Upper lobe of left lung (tissue), 6 donors: ENCODE data around the gene DDX59. TPM values are rescaled to one million over a fixed set of nuclear protein-coding genes. Genes with fewer than 3 reads are reported as not detected.

Experiments used
- ATAC-seq, 2 donors: fragments of 200-7000 bp; cut with Tn5 transposase; one replicate each; pipeline ENCODE4 v1.9.1; 2022; ENCODE audit warnings: mild to moderate bottlenecking in 2 of 2, moderate library complexity in 2 of 2; ENCODE audit not compliant: low FRiP score in 2 of 2
- DNase-seq, 2 donors: peaks; one replicate each; pipeline ENCODE4 v3.0.0-alpha.2; 2019 to 2020
- H3K27ac ChIP-seq, 4 donors: fragments of 200-600 bp; sonication (generic); one replicate each; pipeline ENCODE4 v1.5.1; 2016 to 2019
- H3K27me3 ChIP-seq, 4 donors: fragments of 200-600 bp; sonication (generic); one replicate each; pipeline ENCODE4 v1.5.1; 2017 to 2019
- H3K36me3 ChIP-seq, 4 donors: fragments of 200-600 bp; sonication (generic); one replicate each; pipeline ENCODE4 v1.5.1; 2016 to 2019
- H3K4me1 ChIP-seq, 4 donors: fragments of 200-600 bp; sonication (generic); one replicate each; pipeline ENCODE4 v1.5.1; 2018 to 2019
- H3K4me3 ChIP-seq, 4 donors: fragments of 200-600 bp; sonication (generic); one replicate each; pipeline ENCODE4 v1.5.1; 2017 to 2019; ENCODE audit warnings: mild to moderate bottlenecking in 2 of 4, moderate library complexity in 1 of 4
- H3K9me3 ChIP-seq, 4 donors: fragments of 200-600 bp; sonication (generic); one replicate each; pipeline ENCODE4 v1.5.1; 2018 to 2019
- EP300 ChIP-seq, 4 donors: sonication (generic); formaldehyde crosslinking; IDR thresholded peaks; one replicate each; pipeline ENCODE4 v1.5.1; 2017; ENCODE audit warnings: antibody characterized with exemption in 4 of 4, control low read depth in 2 of 4
- POLR2A ChIP-seq, 4 donors: fragments of 450-650 bp; IDR thresholded peaks; one replicate each; pipeline ENCODE4 v1.5.1; 2016 to 2017; ENCODE audit warnings: antibody characterized with exemption in 4 of 4, mild to moderate bottlenecking in 2 of 4
- POLR2AphosphoS5 ChIP-seq, 2 donors: sonication (generic); formaldehyde crosslinking; IDR thresholded peaks; one replicate each; pipeline ENCODE4 v1.5.1; 2017; ENCODE audit warnings: antibody characterized with exemption in 2 of 2
- WGBS, 2 donors: methylation state at CpG; one replicate each; pipeline ENCODE4 v1.1.5; 2017 to 2018; 5-methylcytosine and 5-hydroxymethylcytosine counted together
- total RNA-seq, 6 donors: library from RNA; depleted of rRNA in 4 of 6; stranded (reverse); fragments of >200 nt in 4 of 6; gene quantifications; one replicate each; pipeline versions ENCODE4 v1.1.0 to v1.2.1, GENCODE V29; 2016 to 2021
- TF ChIP-seq, protein P1 (sequence below), 6 experiments: fragments of 450-650 bp in 4 of 6; fragments of 200-600 bp in 2 of 6; sonication (generic) in 2 of 6; IDR thresholded peaks; one replicate each; pipeline ENCODE4 v1.5.1; 2016 to 2019; ENCODE audit warnings: antibody characterized with exemption in 6 of 6
- donor health status: DM: no; HTN: no; CAD: no; lungs with moderate emphysema.
- donor health status: DM: no; HTN: yes; CAD: no; lungs with severe emphysema.

Gene DDX59
- total RNA-seq, 6 donors from 2014 or later = 18.4 to 35.6 (median 22.5) TPM

- WGBS, 2 donors = 85 to 86% methylated on average over 4 of the region's 4 CpGs
- Histone ChIP-seq H3K36me3 (peaks cover 0 to 42% (median 19%) of the 10 kb centered on the region in 4 donors), H3K4me1 (peaks cover 0 to 5% (median 0%) of the 10 kb centered on the region in 4 donors), H3K27me3 (no peaks in the 10 kb centered on the region), H3K9me3 (no peaks in the 10 kb centered on the region), H3K4me3 (no peak overlapping the region), H3K27ac (no peak overlapping the region)
- DNase-seq = no peak
- peak in 1 of 2 donors; percentile 28 for ATAC-seq
- TF ChIP-seq EP300 (IDR thresholded peaks at IDR 0.05) (no peak), POLR2A (IDR thresholded peaks at IDR 0.05) (no peak), POLR2AphosphoS5 (IDR thresholded peaks at IDR 0.05) (no peak)
- TF ChIP-seq, protein P1, sequence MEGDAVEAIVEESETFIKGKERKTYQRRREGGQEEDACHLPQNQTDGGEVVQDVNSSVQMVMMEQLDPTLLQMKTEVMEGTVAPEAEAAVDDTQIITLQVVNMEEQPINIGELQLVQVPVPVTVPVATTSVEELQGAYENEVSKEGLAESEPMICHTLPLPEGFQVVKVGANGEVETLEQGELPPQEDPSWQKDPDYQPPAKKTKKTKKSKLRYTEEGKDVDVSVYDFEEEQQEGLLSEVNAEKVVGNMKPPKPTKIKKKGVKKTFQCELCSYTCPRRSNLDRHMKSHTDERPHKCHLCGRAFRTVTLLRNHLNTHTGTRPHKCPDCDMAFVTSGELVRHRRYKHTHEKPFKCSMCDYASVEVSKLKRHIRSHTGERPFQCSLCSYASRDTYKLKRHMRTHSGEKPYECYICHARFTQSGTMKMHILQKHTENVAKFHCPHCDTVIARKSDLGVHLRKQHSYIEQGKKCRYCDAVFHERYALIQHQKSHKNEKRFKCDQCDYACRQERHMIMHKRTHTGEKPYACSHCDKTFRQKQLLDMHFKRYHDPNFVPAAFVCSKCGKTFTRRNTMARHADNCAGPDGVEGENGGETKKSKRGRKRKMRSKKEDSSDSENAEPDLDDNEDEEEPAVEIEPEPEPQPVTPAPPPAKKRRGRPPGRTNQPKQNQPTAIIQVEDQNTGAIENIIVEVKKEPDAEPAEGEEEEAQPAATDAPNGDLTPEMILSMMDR (IDR thresholded peaks at IDR 0.05) = no peak
Observed at GRCh38 chr1:200646515-200646914, 23.2 kb downstream of the DDX59 start.

- Histone ChIP-seq H3K27me3 (no peaks in the 10 kb centered on the region), H3K27ac (no peak overlapping the region), H3K4me1 (peaks cover 0 to 5% (median 0%) of the 10 kb centered on the region in 4 donors), H3K36me3 (peaks cover 0 to 34% (median 14%) of the 10 kb centered on the region in 4 donors), H3K9me3 (no peaks in the 10 kb centered on the region), H3K4me3 (no peak overlapping the region)
- ATAC-seq = no peak
- TF ChIP-seq EP300 (IDR thresholded peaks at IDR 0.05) = no peak
- no peak for TF ChIP-seq POLR2AphosphoS5 (IDR thresholded peaks at IDR 0.05)
- TF ChIP-seq, protein P1 (IDR thresholded peaks at IDR 0.05) = no peak
- no peak for DNase-seq
Observed at GRCh38 chr1:200644021-200644420, 25.7 kb downstream of the DDX59 start.

- Histone ChIP-seq H3K27ac (peak overlapping the region; percentile 2 to 66 (median 4)), H3K27me3 (no peaks in the 10 kb centered on the region), H3K4me3 (no peak overlapping the region), H3K36me3 (peaks cover 0 to 19% (median 4%) of the 10 kb centered on the region in 4 donors), H3K9me3 (no peaks in the 10 kb centered on the region), H3K4me1 (peaks cover 0 to 5% (median 0%) of the 10 kb centered on the region in 4 donors)
- TF ChIP-seq, protein P1 (IDR thresholded peaks at IDR 0.05) = no peak
- peak in 1 of 4 donors; percentile 24 for TF ChIP-seq POLR2A (IDR thresholded peaks at IDR 0.05)
- ATAC-seq (peak in 1 of 2 donors; percentile 65), DNase-seq (peak in 1 of 2 donors; percentile 25)
- WGBS, 2 donors = 72 to 83% methylated on average over 6 of the region's 6 CpGs
Observed at GRCh38 chr1:200642481-200642880, 27.2 kb downstream of the DDX59 start.

DNA sequence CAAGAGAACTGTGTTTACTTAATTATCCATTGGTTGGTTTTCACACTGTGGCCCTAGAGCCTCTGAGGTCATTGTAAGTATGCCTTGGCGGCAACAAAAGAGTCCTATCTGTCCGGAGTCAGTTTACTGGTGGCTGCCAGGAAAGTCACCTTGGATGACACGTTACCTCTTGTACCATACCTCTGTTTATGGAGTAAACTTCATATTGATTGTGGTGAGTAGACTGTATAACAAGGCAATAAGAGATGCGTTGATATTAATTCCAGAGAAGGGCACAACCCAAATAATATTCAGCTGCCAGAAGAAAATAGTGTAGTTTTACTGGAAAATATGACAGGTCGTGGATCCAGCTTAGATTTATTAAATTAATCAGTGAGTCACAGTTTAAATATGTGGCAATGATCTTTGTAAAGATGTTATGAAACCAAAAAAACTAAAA lies 28.7 kb downstream of the DDX59 start:
- ATAC-seq (peak in 1 of 2 donors; percentile 42), DNase-seq (no peak)

More for the DNA sequence above, 28.7 kb downstream of the DDX59 start:
- Histone ChIP-seq H3K27me3 (no peaks in the 10 kb centered on the region), H3K36me3 (peaks cover 0 to 7% (median 2%) of the 10 kb centered on the region in 4 donors), H3K4me1 (peaks cover 0 to 5% (median 0%) of the 10 kb centered on the region in 4 donors), H3K9me3 (no peaks in the 10 kb centered on the region), H3K4me3 (no peak overlapping the region), H3K27ac (peak overlapping the region in 3 of 4 donors; percentile 25 to 66 (median 26))
- WGBS, 2 donors = 82 to 86% methylated on average over 5 of the region's 5 CpGs
- TF ChIP-seq POLR2AphosphoS5 (IDR thresholded peaks at IDR 0.05) = no peak
- no peak for TF ChIP-seq EP300 (IDR thresholded peaks at IDR 0.05)
- TF ChIP-seq POLR2A (IDR thresholded peaks at IDR 0.05) = no peak
- TF ChIP-seq, protein P1 (IDR thresholded peaks at IDR 0.05) = no peak
